SK-N-SH treated with all-trans-retinoic acid at 6 μM for 48 hours (cell line): ENCODE data around the gene GREB1L.

Experiments
- ATAC-seq: fragments of 200-7000 bp; cut with Tn5 transposase; 3 replicates; pipeline ENCODE4 v1.9.1; 2020; ENCODE audit warnings: mild to moderate bottlenecking, moderate library complexity
- ARNTL ChIP-seq: fragments of 450-650 bp; formaldehyde crosslinking; IDR thresholded peaks from 2 replicates; pipeline ENCODE4 v1.5.0; 2020; ENCODE audit warnings: low read depth, mild to moderate bottlenecking, moderate library complexity, borderline replicate concordance
- BACH2 ChIP-seq: fragments of 250-450 bp; sonication (Bioruptor Pico); IDR thresholded peaks from 2 replicates; pipeline ENCODE4 v1.9.0; 2021; ENCODE audit warnings: mild to moderate bottlenecking, borderline replicate concordance
- CSDC2 ChIP-seq: fragments of 250-450 bp; sonication (Bioruptor Pico); IDR thresholded peaks from 2 replicates; pipeline ENCODE4 v1.5.0; 2020; ENCODE audit warnings: mild to moderate bottlenecking, moderate library complexity
- ESRRG ChIP-seq: fragments of 250-450 bp; sonication (Bioruptor Pico); IDR thresholded peaks from 2 replicates; pipeline ENCODE4 v1.6.1; 2021; ENCODE audit warnings: mild to moderate bottlenecking
- GLIS3 ChIP-seq: fragments of 250-450 bp; sonication (Bioruptor Pico); IDR thresholded peaks from 2 replicates; pipeline ENCODE4 v1.5.0; 2020; ENCODE audit warnings: mild to moderate bottlenecking, moderate library complexity
- ISL1 ChIP-seq: fragments of 250-450 bp; sonication (Bioruptor Pico); IDR thresholded peaks from 2 replicates; pipeline ENCODE4 v2.1.2; 2022; ENCODE audit warnings: mild to moderate bottlenecking, moderate library complexity
- OSR1 ChIP-seq: fragments of 250-450 bp; sonication (Bioruptor Pico); IDR thresholded peaks from 2 replicates; pipeline ENCODE4 v1.8.0; 2022; ENCODE audit warnings: moderate library complexity, mild to moderate bottlenecking, inconsistent platforms
- PPARA ChIP-seq: fragments of 250-450 bp; sonication (Bioruptor Pico); IDR thresholded peaks from 2 replicates; pipeline ENCODE4 v1.5.0; 2020; ENCODE audit warnings: mild to moderate bottlenecking, borderline replicate concordance
- RARB ChIP-seq: fragments of 250-450 bp; sonication (Bioruptor Pico); IDR thresholded peaks from 2 replicates; pipeline ENCODE4 v1.8.0; 2021; ENCODE audit warnings: mild to moderate bottlenecking, moderate library complexity
- SNAI2 ChIP-seq: fragments of 250-450 bp; sonication (Bioruptor Pico); IDR thresholded peaks from 2 replicates; pipeline ENCODE4 v1.5.0; 2020; ENCODE audit warnings: mild to moderate bottlenecking, moderate library complexity
- TCF4 ChIP-seq: fragments of 250-450 bp; sonication (Bioruptor Pico); IDR thresholded peaks from 2 replicates; pipeline ENCODE4 v1.8.0; 2021; ENCODE audit warnings: mild to moderate bottlenecking, moderate library complexity, borderline replicate concordance
- TOX ChIP-seq: fragments of 250-450 bp; sonication (Bioruptor Pico); IDR thresholded peaks from 2 replicates; pipeline ENCODE4 v1.8.0; 2021; ENCODE audit warnings: mild to moderate bottlenecking, moderate library complexity, borderline replicate concordance
- ZC3H10 ChIP-seq: fragments of 250-450 bp; sonication (Bioruptor Pico); IDR thresholded peaks from 2 replicates; pipeline ENCODE4 v1.5.1; 2021; ENCODE audit warnings: mild to moderate bottlenecking, moderate library complexity
- ZFP30 ChIP-seq: fragments of 450-650 bp; formaldehyde crosslinking; IDR thresholded peaks from 2 replicates; pipeline ENCODE4 v1.5.0; 2022; ENCODE audit warnings: mild to moderate bottlenecking, moderate library complexity
- ZNF565 ChIP-seq: fragments of 450-650 bp; formaldehyde crosslinking; conservative IDR thresholded peaks from 2 replicates; pipeline ENCODE4 v1.5.0; 2020; ENCODE audit warnings: low read depth, mild to moderate bottlenecking, moderate library complexity
- ZNF70 ChIP-seq: fragments of 450-650 bp; formaldehyde crosslinking; IDR thresholded peaks from 2 replicates; pipeline ENCODE4 v1.5.0; 2020; ENCODE audit warnings: mild to moderate bottlenecking, moderate library complexity
- ZNF8 ChIP-seq: fragments of 450-650 bp; formaldehyde crosslinking; IDR thresholded peaks from 2 replicates; pipeline ENCODE4 v1.5.0; 2020; ENCODE audit warnings: mild to moderate bottlenecking, moderate library complexity
- TF ChIP-seq, protein P1 (sequence below): fragments of 250-450 bp; sonication (Bioruptor Pico); IDR thresholded peaks from 2 replicates; pipeline ENCODE4 v1.8.0; 2021; ENCODE audit warnings: low read depth, mild to moderate bottlenecking, moderate library complexity, borderline replicate concordance
- TF ChIP-seq, protein P2 (sequence below): fragments of 250-450 bp; sonication (Bioruptor Pico); IDR thresholded peaks from 2 replicates; pipeline ENCODE4 v1.5.0; 2020; ENCODE audit warnings: mild to moderate bottlenecking, moderate library complexity
- TF ChIP-seq, protein P3 (sequence below): fragments of 250-450 bp; sonication (Bioruptor Pico); IDR thresholded peaks from 2 replicates; pipeline ENCODE4 v1.8.0; 2020; ENCODE audit warnings: mild to moderate bottlenecking, moderate library complexity, borderline replicate concordance
- TF ChIP-seq, protein P4 (sequence below): fragments of 250-450 bp; sonication (Bioruptor Pico); IDR thresholded peaks from 2 replicates; pipeline ENCODE4 v1.5.1; 2020; ENCODE audit warnings: low read depth, mild to moderate bottlenecking, moderate library complexity

The GREB1L gene

DNA sequence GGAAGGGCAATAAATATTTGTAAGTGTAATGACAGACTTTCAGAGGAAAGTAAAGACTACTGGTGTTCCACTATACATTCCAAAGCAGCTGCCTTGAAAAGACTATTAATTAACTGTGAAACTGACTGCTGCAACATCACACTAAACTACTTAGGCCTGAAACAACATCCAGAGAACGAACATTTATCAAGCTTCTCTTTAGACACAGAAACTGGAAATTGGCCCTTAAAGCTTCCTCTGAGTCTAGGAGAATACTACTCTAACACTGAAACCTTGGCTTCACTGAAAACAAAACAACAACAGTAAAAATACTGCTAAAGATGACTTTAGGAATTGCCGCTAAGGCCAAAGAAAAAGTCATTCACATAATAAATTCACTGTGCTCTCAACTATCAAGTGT is 283.9 kb downstream of the GREB1L start (continued):
- TF ChIP-seq CSDC2 = no peak
- TF ChIP-seq ZNF8 (CRISPR knock-in tag) = no peak
- TF ChIP-seq TOX (CRISPR knock-in tag) = no peak
- no peak for TF ChIP-seq ZNF565 (CRISPR knock-in tag)
- no peak for TF ChIP-seq ARNTL (CRISPR knock-in tag)

DNA sequence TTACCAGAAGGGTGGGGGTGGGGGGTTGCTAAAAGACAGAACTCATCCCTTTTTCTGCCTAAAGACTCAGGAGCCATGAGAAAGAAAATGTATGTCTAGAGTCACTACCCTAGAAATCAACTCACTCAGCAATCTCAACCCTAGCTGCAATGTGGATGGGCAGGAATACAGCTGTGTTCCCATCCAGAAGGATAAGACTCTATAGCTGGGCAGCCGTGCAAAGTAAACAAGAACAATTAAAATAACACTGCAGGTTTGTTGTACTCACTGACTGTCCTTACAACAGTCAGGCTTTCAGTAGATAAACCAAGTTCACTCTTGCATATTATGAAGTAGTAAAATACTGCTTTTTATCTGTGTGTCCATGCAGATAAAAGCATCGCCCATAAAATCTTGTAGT is 284.4 kb downstream of the GREB1L start:
- no peak for ATAC-seq
- no peak for TF ChIP-seq BACH2
- TF ChIP-seq, protein P1, sequence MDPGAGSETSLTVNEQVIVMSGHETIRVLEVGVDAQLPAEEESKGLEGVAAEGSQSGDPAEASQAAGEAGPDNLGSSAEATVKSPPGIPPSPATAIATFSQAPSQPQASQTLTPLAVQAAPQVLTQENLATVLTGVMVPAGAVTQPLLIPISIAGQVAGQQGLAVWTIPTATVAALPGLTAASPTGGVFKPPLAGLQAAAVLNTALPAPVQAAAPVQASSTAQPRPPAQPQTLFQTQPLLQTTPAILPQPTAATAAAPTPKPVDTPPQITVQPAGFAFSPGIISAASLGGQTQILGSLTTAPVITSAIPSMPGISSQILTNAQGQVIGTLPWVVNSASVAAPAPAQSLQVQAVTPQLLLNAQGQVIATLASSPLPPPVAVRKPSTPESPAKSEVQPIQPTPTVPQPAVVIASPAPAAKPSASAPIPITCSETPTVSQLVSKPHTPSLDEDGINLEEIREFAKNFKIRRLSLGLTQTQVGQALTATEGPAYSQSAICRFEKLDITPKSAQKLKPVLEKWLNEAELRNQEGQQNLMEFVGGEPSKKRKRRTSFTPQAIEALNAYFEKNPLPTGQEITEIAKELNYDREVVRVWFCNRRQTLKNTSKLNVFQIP (CRISPR knock-in tag) = no peak
- no peak for TF ChIP-seq ARNTL (CRISPR knock-in tag)
- TF ChIP-seq CSDC2 = no peak
- TF ChIP-seq, protein P2, sequence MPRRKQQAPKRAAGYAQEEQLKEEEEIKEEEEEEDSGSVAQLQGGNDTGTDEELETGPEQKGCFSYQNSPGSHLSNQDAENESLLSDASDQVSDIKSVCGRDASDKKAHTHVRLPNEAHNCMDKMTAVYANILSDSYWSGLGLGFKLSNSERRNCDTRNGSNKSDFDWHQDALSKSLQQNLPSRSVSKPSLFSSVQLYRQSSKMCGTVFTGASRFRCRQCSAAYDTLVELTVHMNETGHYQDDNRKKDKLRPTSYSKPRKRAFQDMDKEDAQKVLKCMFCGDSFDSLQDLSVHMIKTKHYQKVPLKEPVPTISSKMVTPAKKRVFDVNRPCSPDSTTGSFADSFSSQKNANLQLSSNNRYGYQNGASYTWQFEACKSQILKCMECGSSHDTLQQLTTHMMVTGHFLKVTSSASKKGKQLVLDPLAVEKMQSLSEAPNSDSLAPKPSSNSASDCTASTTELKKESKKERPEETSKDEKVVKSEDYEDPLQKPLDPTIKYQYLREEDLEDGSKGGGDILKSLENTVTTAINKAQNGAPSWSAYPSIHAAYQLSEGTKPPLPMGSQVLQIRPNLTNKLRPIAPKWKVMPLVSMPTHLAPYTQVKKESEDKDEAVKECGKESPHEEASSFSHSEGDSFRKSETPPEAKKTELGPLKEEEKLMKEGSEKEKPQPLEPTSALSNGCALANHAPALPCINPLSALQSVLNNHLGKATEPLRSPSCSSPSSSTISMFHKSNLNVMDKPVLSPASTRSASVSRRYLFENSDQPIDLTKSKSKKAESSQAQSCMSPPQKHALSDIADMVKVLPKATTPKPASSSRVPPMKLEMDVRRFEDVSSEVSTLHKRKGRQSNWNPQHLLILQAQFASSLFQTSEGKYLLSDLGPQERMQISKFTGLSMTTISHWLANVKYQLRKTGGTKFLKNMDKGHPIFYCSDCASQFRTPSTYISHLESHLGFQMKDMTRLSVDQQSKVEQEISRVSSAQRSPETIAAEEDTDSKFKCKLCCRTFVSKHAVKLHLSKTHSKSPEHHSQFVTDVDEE = no peak
- TF ChIP-seq TCF4 (CRISPR knock-in tag) = no peak
- TF ChIP-seq SNAI2 (CRISPR knock-in tag) = no peak
- TF ChIP-seq ESRRG (CRISPR knock-in tag) = no peak
- TF ChIP-seq GLIS3 (CRISPR knock-in tag) = no peak

DNA sequence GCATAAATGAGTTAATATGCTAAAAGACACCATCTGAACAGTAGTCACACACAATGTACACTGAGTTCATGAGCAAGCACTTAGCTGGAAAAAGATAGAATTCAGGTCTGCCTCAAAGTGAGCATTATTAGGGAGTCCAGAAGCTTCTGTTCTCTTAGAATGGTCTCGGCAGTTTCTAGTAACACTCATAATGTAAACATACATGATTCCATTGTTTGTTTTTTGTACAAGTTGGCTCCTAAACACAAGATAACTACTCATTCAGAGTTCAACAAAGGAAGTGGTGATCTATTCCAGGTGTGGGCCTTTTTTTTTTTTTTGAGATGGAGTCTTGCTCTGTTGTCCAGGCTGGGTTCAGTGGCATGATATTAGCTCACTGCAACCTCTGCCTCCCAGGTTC is 292.3 kb downstream of the GREB1L start:
- TF ChIP-seq ZNF8 (CRISPR knock-in tag) (no peak), ZNF70 (CRISPR knock-in tag) (no peak), RARB (CRISPR knock-in tag) (no peak)
- TF ChIP-seq, protein P3, sequence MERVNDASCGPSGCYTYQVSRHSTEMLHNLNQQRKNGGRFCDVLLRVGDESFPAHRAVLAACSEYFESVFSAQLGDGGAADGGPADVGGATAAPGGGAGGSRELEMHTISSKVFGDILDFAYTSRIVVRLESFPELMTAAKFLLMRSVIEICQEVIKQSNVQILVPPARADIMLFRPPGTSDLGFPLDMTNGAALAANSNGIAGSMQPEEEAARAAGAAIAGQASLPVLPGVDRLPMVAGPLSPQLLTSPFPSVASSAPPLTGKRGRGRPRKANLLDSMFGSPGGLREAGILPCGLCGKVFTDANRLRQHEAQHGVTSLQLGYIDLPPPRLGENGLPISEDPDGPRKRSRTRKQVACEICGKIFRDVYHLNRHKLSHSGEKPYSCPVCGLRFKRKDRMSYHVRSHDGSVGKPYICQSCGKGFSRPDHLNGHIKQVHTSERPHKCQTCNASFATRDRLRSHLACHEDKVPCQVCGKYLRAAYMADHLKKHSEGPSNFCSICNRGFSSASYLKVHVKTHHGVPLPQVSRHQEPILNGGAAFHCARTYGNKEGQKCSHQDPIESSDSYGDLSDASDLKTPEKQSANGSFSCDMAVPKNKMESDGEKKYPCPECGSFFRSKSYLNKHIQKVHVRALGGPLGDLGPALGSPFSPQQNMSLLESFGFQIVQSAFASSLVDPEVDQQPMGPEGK (CRISPR knock-in tag) = no peak
- TF ChIP-seq, protein P4, sequence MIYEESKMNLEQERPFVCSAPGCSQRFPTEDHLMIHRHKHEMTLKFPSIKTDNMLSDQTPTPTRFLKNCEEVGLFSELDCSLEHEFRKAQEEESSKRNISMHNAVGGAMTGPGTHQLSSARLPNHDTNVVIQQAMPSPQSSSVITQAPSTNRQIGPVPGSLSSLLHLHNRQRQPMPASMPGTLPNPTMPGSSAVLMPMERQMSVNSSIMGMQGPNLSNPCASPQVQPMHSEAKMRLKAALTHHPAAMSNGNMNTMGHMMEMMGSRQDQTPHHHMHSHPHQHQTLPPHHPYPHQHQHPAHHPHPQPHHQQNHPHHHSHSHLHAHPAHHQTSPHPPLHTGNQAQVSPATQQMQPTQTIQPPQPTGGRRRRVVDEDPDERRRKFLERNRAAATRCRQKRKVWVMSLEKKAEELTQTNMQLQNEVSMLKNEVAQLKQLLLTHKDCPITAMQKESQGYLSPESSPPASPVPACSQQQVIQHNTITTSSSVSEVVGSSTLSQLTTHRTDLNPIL (CRISPR knock-in tag) = no peak
- no peak for ATAC-seq

DNA sequence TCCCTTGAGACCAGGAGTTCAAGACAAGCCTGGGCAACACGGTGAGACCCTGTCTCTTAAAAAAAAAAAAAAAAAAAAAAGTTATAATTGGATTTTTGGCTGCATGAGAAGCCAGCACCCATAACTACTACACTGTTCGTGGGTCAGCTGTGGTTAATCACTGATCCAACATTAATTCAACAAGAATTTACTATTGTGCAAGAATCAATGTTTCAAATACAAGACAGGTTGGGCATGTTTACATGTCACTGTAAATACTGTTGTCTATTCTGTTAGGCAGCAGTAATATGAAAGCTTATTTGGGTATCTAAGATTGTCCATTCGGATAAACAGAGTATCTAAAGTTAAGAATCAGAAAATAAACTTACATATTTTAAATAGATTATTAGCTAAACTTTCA is 296.2 kb downstream of the GREB1L start:
- ATAC-seq = no peak
- no peak for TF ChIP-seq OSR1 (CRISPR knock-in tag)
- no peak for TF ChIP-seq ZC3H10 (CRISPR knock-in tag)
- TF ChIP-seq, protein P4 (CRISPR knock-in tag) = no peak
- no peak for TF ChIP-seq SNAI2 (CRISPR knock-in tag)
- no peak for TF ChIP-seq CSDC2
- TF ChIP-seq GLIS3 (CRISPR knock-in tag) = no peak
- no peak for TF ChIP-seq PPARA
- no peak for TF ChIP-seq BACH2
- TF ChIP-seq RARB (CRISPR knock-in tag) = no peak
- TF ChIP-seq, protein P1 (CRISPR knock-in tag) = no peak
- TF ChIP-seq, protein P2 = no peak
- TF ChIP-seq ISL1 = no peak
- TF ChIP-seq ZFP30 (CRISPR knock-in tag) = no peak
- no peak for TF ChIP-seq TCF4 (CRISPR knock-in tag)
- TF ChIP-seq ARNTL (CRISPR knock-in tag) = no peak
- no peak for TF ChIP-seq ZNF565 (CRISPR knock-in tag)
